Psoas muscle (tissue), 8 donors: ENCODE results near the gene MARK4. TPM values are rescaled to one million over a fixed set of nuclear protein-coding genes. Genes with fewer than 3 reads are reported as not detected.

ENCODE experiments used
- ATAC-seq, 4 donors: fragments of 200-7000 bp; cut with Tn5 transposase; one replicate each; pipeline ENCODE4 v1.9.1; 2020; ENCODE audit warnings: moderate library complexity in 3 of 4, mild to moderate bottlenecking in 2 of 4
- DNase-seq, 2 donors: peaks; one replicate each; pipeline ENCODE4 v3.0.0-alpha.2; 2020
- H3K27ac ChIP-seq: fragments of 200-600 bp; one replicate; pipeline ENCODE4 v1.8.0; 2022
- H3K27me3 ChIP-seq, 3 donors: fragments of 200-600 bp in 1 of 3; one replicate each; pipeline versions ENCODE4 v1.6.1 to v1.8.0; 2013 to 2022; ENCODE audit warnings: low read length in 2 of 3, mild to moderate bottlenecking in 2 of 3, moderate library complexity in 1 of 3; ENCODE audit not compliant: insufficient read depth in 3 of 3
- H3K36me3 ChIP-seq, 2 donors: fragments of 200-600 bp in 1 of 2; one replicate each; pipeline versions ENCODE4 v1.6.1 to v1.8.0; 2013 to 2022; ENCODE audit warnings: low read depth in 1 of 2, mild to moderate bottlenecking in 1 of 2, moderate library complexity in 1 of 2; ENCODE audit not compliant: insufficient read depth in 1 of 2
- H3K4me1 ChIP-seq: fragments of 200-600 bp; one replicate; pipeline ENCODE4 v1.8.0; 2022
- H3K4me3 ChIP-seq: fragments of 200-600 bp; one replicate; pipeline ENCODE4 v1.8.0; 2022; ENCODE audit warnings: mild to moderate bottlenecking
- H3K9me3 ChIP-seq: fragments of 200-600 bp; one replicate; pipeline ENCODE4 v1.8.0; 2022
- WGBS, 3 donors: extraction: QIAGEN DNeasy Blood & Tissue Kit; methylation state at CpG; one replicate each; pipeline versions ENCODE4 v1.1.6 to v1.1.7; 2013; 5-methylcytosine and 5-hydroxymethylcytosine counted together
- intact Hi-C, 2 donors: fragments of 100-400 bp; cut with DNase I; formaldehyde crosslinking; loops; one replicate each; pipeline versions ENCODE4 v1.11.0 to v1.14.2; 2022
- polyA plus RNA-seq, 3 donors: library from polyadenylated mRNA; stranded (reverse); fragments of 200-250 nt; gene quantifications; one replicate each; pipeline ENCODE4 v1.2.3, GENCODE V29; 2013
- total RNA-seq, 4 donors: library from RNA; stranded (reverse); fragmentation: NEBNext Ultra II Directional in 2 of 4; extraction: Animal tissue kit (Norgen Biotek cat#: 25700) in 2 of 4; gene quantifications; one replicate each; pipeline versions ENCODE4 v1.2.1 to v1.2.4, GENCODE V29; 2021 to 2023
- TF ChIP-seq, protein P1 (sequence below): fragments of 200-600 bp; IDR thresholded peaks from one replicate; pipeline ENCODE4 v1.8.0; 2022; ENCODE audit warnings: antibody characterized with exemption
- donor health status: healthy with polysubstance abuse.
- donor health status: DM: no; HTN: no; CAD: no; lungs with moderate emphysema.
- donor health status: Bipolar disorder and iron deficiency.
- donor health status: healthy.
- donor health status: DM: yes; HTN: yes; CAD: no.
- donor health status: DM: no; HTN: no; CAD: no.
- donor health status: DM: no; HTN: no; CAD: no.
- donor health status: DM: yes; HTN: yes; CAD: no.

Gene MARK4
- total and polyA plus RNA-seq, 7 donors: 11.0 to 37.7 (median 29.7) TPM

DNA sequence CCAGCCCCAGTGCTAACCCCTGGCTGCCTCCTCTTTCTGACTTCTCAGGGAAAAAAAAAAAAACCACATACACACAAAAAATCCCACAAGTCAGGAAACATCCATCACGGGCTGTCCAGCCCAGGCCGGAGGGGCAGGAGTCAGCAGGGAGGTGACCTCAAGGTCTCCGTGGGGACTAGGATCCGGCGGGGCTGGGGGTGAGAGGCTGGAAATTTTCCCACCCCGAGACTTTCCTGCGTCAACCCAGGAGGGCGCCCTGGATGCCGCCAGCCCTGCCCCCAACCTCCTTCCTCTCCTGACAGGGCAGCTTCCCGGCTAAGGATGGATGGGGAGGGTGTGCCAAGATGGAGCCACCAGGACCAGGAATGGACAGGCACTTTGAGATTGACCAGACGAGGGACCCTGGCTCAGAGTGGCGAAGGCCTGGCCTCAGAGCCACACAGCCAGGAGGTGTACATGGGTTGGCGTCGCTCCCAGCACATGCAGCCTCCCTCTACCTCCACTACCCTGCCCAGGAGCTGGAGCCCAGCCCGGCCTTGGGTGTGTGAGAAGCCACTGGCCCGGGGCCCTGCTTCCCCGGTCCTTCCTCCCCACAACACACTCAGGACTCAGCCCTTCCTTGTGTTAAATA lies 39.2 kb upstream of the MARK4 start:
- TF ChIP-seq, protein P1, sequence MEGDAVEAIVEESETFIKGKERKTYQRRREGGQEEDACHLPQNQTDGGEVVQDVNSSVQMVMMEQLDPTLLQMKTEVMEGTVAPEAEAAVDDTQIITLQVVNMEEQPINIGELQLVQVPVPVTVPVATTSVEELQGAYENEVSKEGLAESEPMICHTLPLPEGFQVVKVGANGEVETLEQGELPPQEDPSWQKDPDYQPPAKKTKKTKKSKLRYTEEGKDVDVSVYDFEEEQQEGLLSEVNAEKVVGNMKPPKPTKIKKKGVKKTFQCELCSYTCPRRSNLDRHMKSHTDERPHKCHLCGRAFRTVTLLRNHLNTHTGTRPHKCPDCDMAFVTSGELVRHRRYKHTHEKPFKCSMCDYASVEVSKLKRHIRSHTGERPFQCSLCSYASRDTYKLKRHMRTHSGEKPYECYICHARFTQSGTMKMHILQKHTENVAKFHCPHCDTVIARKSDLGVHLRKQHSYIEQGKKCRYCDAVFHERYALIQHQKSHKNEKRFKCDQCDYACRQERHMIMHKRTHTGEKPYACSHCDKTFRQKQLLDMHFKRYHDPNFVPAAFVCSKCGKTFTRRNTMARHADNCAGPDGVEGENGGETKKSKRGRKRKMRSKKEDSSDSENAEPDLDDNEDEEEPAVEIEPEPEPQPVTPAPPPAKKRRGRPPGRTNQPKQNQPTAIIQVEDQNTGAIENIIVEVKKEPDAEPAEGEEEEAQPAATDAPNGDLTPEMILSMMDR: no peak
- peaks cover 0 to 19% (median 7%) of the 10 kb centered on the region in 3 donors for H3K27me3 ChIP-seq
- H3K4me1 ChIP-seq: no peaks in the 10 kb centered on the region
- DNase-seq (peak; percentile 35 to 58), ATAC-seq (peak in 3 of 4 donors; percentile 26 to 49 (median 37))
- intact Hi-C loops: no loop called here
- no peak overlapping the region for H3K4me3 ChIP-seq
- H3K36me3 ChIP-seq: no peaks in the 10 kb centered on the region
- WGBS, 3 donors: 25 to 32% (median 29%) methylated on average over 17 of the region's 17 CpGs
- no peaks in the 10 kb centered on the region for H3K9me3 ChIP-seq
- H3K27ac ChIP-seq: peak overlapping the region; percentile 41

DNA sequence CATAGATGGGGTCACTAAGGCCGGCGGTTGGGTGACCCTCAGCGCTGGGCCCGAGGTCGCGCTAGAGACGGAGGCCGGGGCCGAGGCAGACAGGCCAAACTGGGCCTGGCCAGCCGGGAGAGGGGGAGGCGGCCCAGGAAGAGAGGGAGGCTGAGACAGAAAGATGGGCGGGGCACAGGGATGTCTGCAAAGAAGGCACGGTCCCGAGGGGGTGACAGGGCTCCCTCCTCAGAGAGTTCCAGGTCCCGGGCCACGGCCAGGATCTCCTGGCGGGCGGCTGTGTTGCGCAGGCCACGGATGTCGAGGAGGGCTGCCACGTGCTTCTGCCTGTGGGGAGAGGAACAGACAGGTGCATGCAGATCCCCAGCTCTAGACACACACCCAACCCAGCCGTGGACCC lies 38.0 kb upstream of the MARK4 start:
- Histone ChIP-seq H3K36me3 (no peaks in the 10 kb centered on the region), H3K27me3 (peaks cover 0 to 30% (median 14%) of the 10 kb centered on the region in 3 donors), H3K27ac (no peak overlapping the region), H3K4me3 (no peak overlapping the region), H3K9me3 (no peaks in the 10 kb centered on the region), H3K4me1 (no peaks in the 10 kb centered on the region)
- intact Hi-C loops: no loop called here
- ATAC-seq (no peak), DNase-seq (no peak)
- WGBS, 3 donors: 71 to 76% (median 75%) methylated on average over 23 of the region's 23 CpGs
- TF ChIP-seq, protein P1: no peak

DNA sequence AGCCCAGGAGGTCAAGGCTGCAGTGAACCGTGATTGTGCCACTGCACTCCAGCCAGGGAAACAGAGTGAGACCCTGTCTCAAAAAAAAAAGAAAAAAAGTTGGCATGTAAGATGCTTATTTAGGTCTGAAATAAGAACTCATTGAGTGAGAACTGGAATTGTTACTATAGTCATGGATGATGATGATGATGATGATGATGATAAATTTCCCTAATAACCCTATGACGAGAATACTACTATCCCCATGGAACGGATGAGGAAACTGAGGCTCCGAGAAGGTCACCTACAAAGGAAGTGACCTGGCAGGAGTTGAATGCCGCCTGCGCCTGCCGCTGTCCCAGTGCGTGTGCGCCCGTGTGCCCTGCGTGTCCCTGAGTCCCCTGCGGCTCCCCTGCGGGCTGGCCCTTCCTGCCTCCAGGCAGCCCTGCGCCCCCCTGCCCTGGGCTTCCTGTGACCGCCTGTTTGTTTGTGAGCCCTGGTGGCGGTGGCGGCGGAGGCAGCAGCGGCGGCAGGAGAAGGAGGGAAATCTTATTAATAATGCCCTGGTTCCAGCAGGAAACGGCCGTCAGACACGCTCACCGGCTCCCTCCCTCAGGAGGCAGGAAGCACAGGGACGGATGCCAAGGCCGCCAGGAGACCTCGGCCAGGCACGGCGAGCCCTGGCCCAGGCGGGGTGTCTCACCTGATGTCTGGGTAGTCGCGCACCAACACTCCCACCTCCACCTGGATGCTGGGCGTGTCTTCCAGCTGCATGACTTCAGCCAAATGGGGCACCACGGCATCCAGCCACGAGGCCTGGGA lies 35.5 kb upstream of the MARK4 start:
- no peaks in the 10 kb centered on the region for H3K4me1 ChIP-seq
- peak overlapping the region; percentile 2 for H3K4me3 ChIP-seq
- no peaks in the 10 kb centered on the region for H3K9me3 ChIP-seq
- no peak overlapping the region for H3K27ac ChIP-seq
- DNase-seq (no peak), ATAC-seq (peak in 1 of 4 donors; percentile 29)
- intact Hi-C loops: no loop called here
- peaks cover 0 to 43% (median 14%) of the 10 kb centered on the region in 3 donors for H3K27me3 ChIP-seq
- 14 to 17% (median 15%) methylated on average over 30 to 35 of the region's 35 CpGs for WGBS, 3 donors
- no peaks in the 10 kb centered on the region for H3K36me3 ChIP-seq
- TF ChIP-seq, protein P1: no peak

DNA sequence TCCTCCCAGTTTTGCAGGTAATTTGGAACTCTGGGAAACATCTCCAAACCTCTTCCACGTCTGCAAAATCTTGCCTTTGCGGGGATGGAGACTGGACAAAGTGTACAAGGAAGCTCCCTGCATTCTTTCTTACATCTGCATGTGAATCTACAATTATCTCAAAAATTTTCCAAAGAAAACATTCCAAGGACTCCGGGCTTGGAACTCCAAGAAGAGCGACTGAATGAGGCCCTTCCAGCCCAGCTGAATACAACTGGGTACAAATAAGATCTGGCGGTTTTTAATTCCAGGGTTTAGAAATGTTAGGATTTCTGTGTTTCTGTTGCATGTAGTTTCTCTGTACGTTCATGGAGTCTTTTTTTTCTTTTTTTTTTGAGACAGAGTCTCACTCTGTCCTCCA lies 34.4 kb upstream of the MARK4 start:
- Histone ChIP-seq H3K9me3 (no peaks in the 10 kb centered on the region), H3K4me1 (no peaks in the 10 kb centered on the region), H3K36me3 (no peaks in the 10 kb centered on the region), H3K27ac (no peak overlapping the region), H3K4me3 (no peak overlapping the region), H3K27me3 (peaks cover 0 to 43% (median 13%) of the 10 kb centered on the region in 3 donors)
- DNase-seq (no peak), ATAC-seq (no peak)
- 56 to 69% (median 67%) methylated on average over 6 of the region's 6 CpGs for WGBS, 3 donors
- TF ChIP-seq, protein P1: no peak
- intact Hi-C loops: no loop called here
